WTC11 (cell line): ENCODE measurements around the gene MERTK.

Experiments
- CTCF ChIP-seq: fragments of 200-600 bp; IDR thresholded peaks from 2 replicates; pipeline ENCODE4 v1.8.0; 2022; ENCODE audit warnings: antibody characterized with exemption
- E2F4 ChIP-seq: sonication (generic); formaldehyde crosslinking; IDR thresholded peaks from 2 replicates; pipeline ENCODE4 v1.8.1; 2022; ENCODE audit warnings: low read depth, mild to moderate bottlenecking, moderate library complexity, missing genetic modification reagents, borderline replicate concordance
- SP1 ChIP-seq: sonication (generic); formaldehyde crosslinking; conservative IDR thresholded peaks from 2 replicates; pipeline ENCODE4 v1.8.1; 2022; ENCODE audit warnings: missing genetic modification reagents
- USF2 ChIP-seq: sonication (generic); formaldehyde crosslinking; IDR thresholded peaks from 2 replicates; pipeline ENCODE4 v1.8.1; 2023; ENCODE audit warnings: mild to moderate bottlenecking, missing genetic modification reagents, moderate library complexity

- no peak for TF ChIP-seq CTCF
- TF ChIP-seq SP1: no peak
- TF ChIP-seq E2F4 (CRISPR knock-in tag): no peak
- no peak for TF ChIP-seq USF2 (CRISPR knock-in tag)
These were observed 109.1 kb downstream of the MERTK start for GRCh38 chr2:112007493-112007892.
